Measurements from ENCODE around the gene FIBP.

DNA sequence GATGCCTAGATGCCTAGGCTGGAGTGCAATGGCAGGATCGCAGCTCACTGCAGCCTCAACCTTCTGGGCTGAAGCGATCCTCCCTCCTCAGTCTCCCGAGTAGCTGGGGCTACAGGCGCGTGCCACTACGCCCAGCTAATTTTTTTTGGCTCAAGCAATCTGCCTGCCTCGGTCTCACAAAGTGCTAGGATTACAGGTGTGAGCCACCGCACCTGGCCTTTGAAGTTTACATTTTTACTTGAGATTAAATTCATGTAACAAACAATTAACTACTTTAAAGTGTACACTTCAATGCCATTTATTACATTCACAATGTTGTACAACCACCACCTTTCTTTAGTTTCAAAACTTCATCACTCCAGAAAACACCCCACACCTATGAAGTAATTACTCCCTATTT lies 15.4 kb upstream of the FIBP start:
- TF ChIP-seq, protein P1, sequence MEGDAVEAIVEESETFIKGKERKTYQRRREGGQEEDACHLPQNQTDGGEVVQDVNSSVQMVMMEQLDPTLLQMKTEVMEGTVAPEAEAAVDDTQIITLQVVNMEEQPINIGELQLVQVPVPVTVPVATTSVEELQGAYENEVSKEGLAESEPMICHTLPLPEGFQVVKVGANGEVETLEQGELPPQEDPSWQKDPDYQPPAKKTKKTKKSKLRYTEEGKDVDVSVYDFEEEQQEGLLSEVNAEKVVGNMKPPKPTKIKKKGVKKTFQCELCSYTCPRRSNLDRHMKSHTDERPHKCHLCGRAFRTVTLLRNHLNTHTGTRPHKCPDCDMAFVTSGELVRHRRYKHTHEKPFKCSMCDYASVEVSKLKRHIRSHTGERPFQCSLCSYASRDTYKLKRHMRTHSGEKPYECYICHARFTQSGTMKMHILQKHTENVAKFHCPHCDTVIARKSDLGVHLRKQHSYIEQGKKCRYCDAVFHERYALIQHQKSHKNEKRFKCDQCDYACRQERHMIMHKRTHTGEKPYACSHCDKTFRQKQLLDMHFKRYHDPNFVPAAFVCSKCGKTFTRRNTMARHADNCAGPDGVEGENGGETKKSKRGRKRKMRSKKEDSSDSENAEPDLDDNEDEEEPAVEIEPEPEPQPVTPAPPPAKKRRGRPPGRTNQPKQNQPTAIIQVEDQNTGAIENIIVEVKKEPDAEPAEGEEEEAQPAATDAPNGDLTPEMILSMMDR (IDR thresholded peaks at IDR 0.05) = no peak
- TF ChIP-seq POLR2AphosphoS5 (IDR thresholded peaks at IDR 0.05) (no peak), POLR2A (IDR thresholded peaks at IDR 0.05) (no peak)
